ENCODE measurements around the gene INS. TPM values are rescaled to one million over a fixed set of nuclear protein-coding genes. Genes with fewer than 3 reads are reported as not detected.

The INS gene
- total and polyA plus RNA-seq, 2 donors (not counting 1 experiment from before 2014, with no cell fraction given) = not detected

- H3K9me3 ChIP-seq (ENCODE audit: control extremely low read depth in 1 of 3, control insufficient read depth in 2 of 3, insufficient read depth in 1 of 3, low read length in 2 of 3) = peaks cover 0 to 9% (median 0%) of the 10 kb centered on the region in 3 donors
- no peak overlapping the region for H3K27ac ChIP-seq (ENCODE audit: low read length in 2 of 2)
- H3K4me2 ChIP-seq (replicated peaks; ENCODE audit: low read depth, low read length, poor library complexity, severe bottlenecking) = no peak overlapping the region
- no peak overlapping the region for H3K27ac Mint-ChIP-seq
- no peaks in the 10 kb centered on the region for H3K79me2 ChIP-seq (ENCODE audit: control insufficient read depth, insufficient read depth, low read length)
- H3K36me3 ChIP-seq (replicated peaks in 1 of 2; ENCODE audit: control extremely low read depth in 1 of 2, control insufficient read depth in 1 of 2, extremely low read depth in 1 of 2, insufficient read depth in 2 of 2, low read length in 1 of 2) = no peaks in the 10 kb centered on the region
- H3K27me3 ChIP-seq (replicated peaks in 1 of 4; ENCODE audit: control extremely low read depth in 1 of 4, control insufficient read depth in 3 of 4, insufficient read depth in 4 of 4, low read length in 3 of 4) = no peaks in the 10 kb centered on the region
- TF ChIP-seq EZH2 (IDR thresholded peaks at IDR 0.05; ENCODE audit: borderline replicate concordance, insufficient read depth, low read depth, low read length, poor library complexity, severe bottlenecking) = no peak
- no peak for TF ChIP-seq CTCF (IDR thresholded peaks at IDR 0.05)
- H4K20me1 ChIP-seq (ENCODE audit: control insufficient read depth, insufficient read depth, low read length, poor library complexity, severe bottlenecking) = no peaks in the 10 kb centered on the region
- H3K4me3 ChIP-seq (ENCODE audit: control extremely low read depth in 1 of 5, extremely low read depth in 1 of 5, insufficient read depth in 1 of 5, low read depth in 2 of 5, low read length in 4 of 5) = no peak overlapping the region
- ChIA-PET CTCF (no interaction called here), POLR2A (no interaction called here)
- no peak overlapping the region for H3K4me3 Mint-ChIP-seq
- ATAC-seq (ENCODE audit: low read depth) (no peak), DNase-seq (no peak)
- 68% methylated on average over 10 of the region's 12 CpGs for WGBS (ENCODE audit: insufficient coverage)
- no peak overlapping the region for H2AFZ ChIP-seq (ENCODE audit: insufficient read depth, low read depth, low read length, poor library complexity, severe bottlenecking)
- H3K27me3 Mint-ChIP-seq = peaks cover 15% of the 10 kb centered on the region
- no peaks in the 10 kb centered on the region for H3K9me3 Mint-ChIP-seq (ENCODE audit: insufficient read depth)
- H3K4me1 Mint-ChIP-seq = peaks cover 2% of the 10 kb centered on the region
- H3K9ac ChIP-seq (ENCODE audit: low read length) = no peak overlapping the region
- intact Hi-C loops (cut with micrococcal nuclease) = no loop called here
- no peaks in the 10 kb centered on the region for H3K4me1 ChIP-seq (ENCODE audit: control insufficient read depth in 2 of 2, insufficient read depth in 2 of 2, low read length in 2 of 2)
Measured at GRCh38 chr11:2209900-2210321, 48.9 kb upstream of the INS start.

- no peak overlapping the region for H3K27ac Mint-ChIP-seq
- Histone ChIP-seq H3K36me3 (replicated peaks in 1 of 2; ENCODE audit: control extremely low read depth in 1 of 2, control insufficient read depth in 1 of 2, extremely low read depth in 1 of 2, insufficient read depth in 2 of 2, low read length in 1 of 2) (no peaks in the 10 kb centered on the region), H3K4me1 (ENCODE audit: control insufficient read depth in 2 of 2, insufficient read depth in 2 of 2, low read length in 2 of 2) (no peaks in the 10 kb centered on the region), H3K4me3 (ENCODE audit: control extremely low read depth in 1 of 5, extremely low read depth in 1 of 5, insufficient read depth in 1 of 5, low read depth in 2 of 5, low read length in 4 of 5) (no peak overlapping the region), H2AFZ (ENCODE audit: insufficient read depth, low read depth, low read length, poor library complexity, severe bottlenecking) (no peak overlapping the region), H3K79me2 (ENCODE audit: control insufficient read depth, insufficient read depth, low read length) (no peaks in the 10 kb centered on the region), H3K4me2 (replicated peaks; ENCODE audit: low read depth, low read length, poor library complexity, severe bottlenecking) (no peak overlapping the region), H3K9ac (ENCODE audit: low read length) (no peak overlapping the region), H4K20me1 (ENCODE audit: control insufficient read depth, insufficient read depth, low read length, poor library complexity, severe bottlenecking) (no peaks in the 10 kb centered on the region), H3K9me3 (ENCODE audit: control extremely low read depth in 1 of 3, control insufficient read depth in 2 of 3, insufficient read depth in 1 of 3, low read length in 2 of 3) (peaks cover 0 to 9% (median 0%) of the 10 kb centered on the region in 3 donors), H3K27me3 (replicated peaks in 1 of 4; ENCODE audit: control extremely low read depth in 1 of 4, control insufficient read depth in 3 of 4, insufficient read depth in 4 of 4, low read length in 3 of 4) (no peaks in the 10 kb centered on the region), H3K27ac (ENCODE audit: low read length in 2 of 2) (no peak overlapping the region)
- no peak overlapping the region for H3K4me3 Mint-ChIP-seq
- H3K27me3 Mint-ChIP-seq = peaks cover 15% of the 10 kb centered on the region
- intact Hi-C loops (cut with micrococcal nuclease) = no loop called here
- no peak for ATAC-seq (ENCODE audit: low read depth)
- WGBS (ENCODE audit: insufficient coverage) = 72% methylated on average over 10 of the region's 11 CpGs
- H3K9me3 Mint-ChIP-seq (ENCODE audit: insufficient read depth) = no peaks in the 10 kb centered on the region
- no peak for DNase-seq
- POLR2A ChIA-PET = no interaction called here
- TF ChIP-seq CTCF (IDR thresholded peaks at IDR 0.05) = no peak
- TF ChIP-seq EZH2 (IDR thresholded peaks at IDR 0.05; ENCODE audit: borderline replicate concordance, insufficient read depth, low read depth, low read length, poor library complexity, severe bottlenecking) = no peak
- CTCF ChIA-PET = interaction anchor here (1.0 kb wide), 1 partner anchor 212 kb away, joined by 3 read pairs; no protein-coding TSS in a partner anchor
- H3K4me1 Mint-ChIP-seq = peaks cover 2% of the 10 kb centered on the region
Measured at GRCh38 chr11:2209370-2209801, 48.4 kb upstream of the INS start.
